Suprapubic skin (tissue), 4 donors: Measurements from ENCODE around the gene IPO13.

Experiments used
- EP300 ChIP-seq: sonication (generic); formaldehyde crosslinking; IDR thresholded peaks from one replicate; pipeline ENCODE4 v1.6.1; 2017; ENCODE audit warnings: antibody characterized with exemption
- POLR2A ChIP-seq, 2 donors: fragments of 450-650 bp; IDR thresholded peaks; one replicate each; pipeline ENCODE4 v1.6.1; 2017; ENCODE audit warnings: antibody characterized with exemption in 2 of 2, mild to moderate bottlenecking in 2 of 2, moderate library complexity in 2 of 2
- POLR2AphosphoS5 ChIP-seq, 3 donors: sonication (generic); formaldehyde crosslinking; IDR thresholded peaks; one replicate each; pipeline ENCODE4 v1.6.1; 2017; ENCODE audit warnings: antibody characterized with exemption in 3 of 3
- TF ChIP-seq, protein P1 (sequence below), 2 donors: fragments of 200-600 bp in 1 of 2; fragments of 450-650 bp in 1 of 2; sonication (generic) in 1 of 2; IDR thresholded peaks; one replicate each; pipeline ENCODE4 v1.5.1; 2016 to 2019; ENCODE audit warnings: antibody characterized with exemption in 2 of 2, mild to moderate bottlenecking in 1 of 2, moderate library complexity in 1 of 2

DNA sequence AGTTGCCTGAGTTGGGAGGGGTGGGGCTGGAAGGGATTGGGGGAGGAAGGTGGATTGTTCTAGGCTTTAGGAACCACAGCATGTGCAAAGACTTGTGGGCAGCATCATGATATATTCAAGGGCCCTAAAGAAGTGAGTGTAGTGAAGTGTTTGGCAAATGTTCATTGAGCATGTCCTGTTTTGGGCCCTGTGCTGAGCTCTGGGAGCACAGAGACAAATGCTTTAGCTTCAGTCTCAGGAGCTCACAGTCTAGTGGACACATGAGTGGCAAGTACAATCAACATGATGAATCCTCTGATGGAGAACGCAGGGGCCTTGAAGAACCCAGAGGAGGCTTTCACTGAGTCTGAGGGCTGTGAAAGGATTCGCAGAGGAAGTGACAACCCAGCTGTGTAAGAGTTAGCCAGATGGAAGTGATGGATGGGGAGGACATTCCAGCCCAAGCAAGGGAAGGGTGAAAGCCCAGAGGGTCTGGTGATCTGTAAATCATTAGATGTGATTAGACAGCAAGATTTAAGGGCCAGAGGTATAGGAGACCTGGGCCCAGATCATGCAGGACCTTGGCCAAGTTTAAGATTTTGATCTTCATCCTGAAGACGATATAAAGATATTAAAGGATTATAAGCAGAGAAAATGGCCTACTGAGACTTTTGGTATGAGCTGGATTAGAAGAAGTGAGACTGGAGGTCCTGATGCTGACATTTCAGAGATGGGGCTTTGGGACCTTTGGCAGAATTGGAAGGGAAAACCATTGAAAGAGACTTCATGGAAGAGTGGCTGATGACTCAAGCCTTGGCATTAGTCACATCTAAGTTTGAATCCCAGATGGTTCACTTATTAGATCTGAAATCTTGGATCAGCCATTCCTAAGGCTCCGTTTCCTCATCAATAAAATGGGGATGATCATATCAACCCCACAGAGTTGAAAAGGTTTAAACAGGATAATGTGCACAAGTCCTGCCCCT, 4.6 kb downstream of the IPO13 start:
- TF ChIP-seq, protein P1, sequence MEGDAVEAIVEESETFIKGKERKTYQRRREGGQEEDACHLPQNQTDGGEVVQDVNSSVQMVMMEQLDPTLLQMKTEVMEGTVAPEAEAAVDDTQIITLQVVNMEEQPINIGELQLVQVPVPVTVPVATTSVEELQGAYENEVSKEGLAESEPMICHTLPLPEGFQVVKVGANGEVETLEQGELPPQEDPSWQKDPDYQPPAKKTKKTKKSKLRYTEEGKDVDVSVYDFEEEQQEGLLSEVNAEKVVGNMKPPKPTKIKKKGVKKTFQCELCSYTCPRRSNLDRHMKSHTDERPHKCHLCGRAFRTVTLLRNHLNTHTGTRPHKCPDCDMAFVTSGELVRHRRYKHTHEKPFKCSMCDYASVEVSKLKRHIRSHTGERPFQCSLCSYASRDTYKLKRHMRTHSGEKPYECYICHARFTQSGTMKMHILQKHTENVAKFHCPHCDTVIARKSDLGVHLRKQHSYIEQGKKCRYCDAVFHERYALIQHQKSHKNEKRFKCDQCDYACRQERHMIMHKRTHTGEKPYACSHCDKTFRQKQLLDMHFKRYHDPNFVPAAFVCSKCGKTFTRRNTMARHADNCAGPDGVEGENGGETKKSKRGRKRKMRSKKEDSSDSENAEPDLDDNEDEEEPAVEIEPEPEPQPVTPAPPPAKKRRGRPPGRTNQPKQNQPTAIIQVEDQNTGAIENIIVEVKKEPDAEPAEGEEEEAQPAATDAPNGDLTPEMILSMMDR (IDR thresholded peaks at IDR 0.05), result no peak
- TF ChIP-seq POLR2A (IDR thresholded peaks at IDR 0.05) (no peak), POLR2AphosphoS5 (IDR thresholded peaks at IDR 0.05) (no peak), EP300 (no peak)
